Activated T-cell treated with anti-CD3 and anti-CD28 coated beads for 48 hours (primary cell): ENCODE results near the gene MVB12B.
A peak's percentile ranks its signal among the peaks of the same experiment; 100 is the strongest.

Source experiments
- DNase-seq: peaks from one replicate; pipeline ENCODE4 v3.0.0-alpha.2; 2020; ENCODE audit warnings: low read depth

MVB12B gene

GRCh38 chr9:126520453-126520852, 193.8 kb downstream of the MVB12B start:
- DNase-seq: no peak

- DNase-seq: no peak
These were observed 194.5 kb downstream of the MVB12B start for GRCh38 chr9:126521089-126521488.

DNA sequence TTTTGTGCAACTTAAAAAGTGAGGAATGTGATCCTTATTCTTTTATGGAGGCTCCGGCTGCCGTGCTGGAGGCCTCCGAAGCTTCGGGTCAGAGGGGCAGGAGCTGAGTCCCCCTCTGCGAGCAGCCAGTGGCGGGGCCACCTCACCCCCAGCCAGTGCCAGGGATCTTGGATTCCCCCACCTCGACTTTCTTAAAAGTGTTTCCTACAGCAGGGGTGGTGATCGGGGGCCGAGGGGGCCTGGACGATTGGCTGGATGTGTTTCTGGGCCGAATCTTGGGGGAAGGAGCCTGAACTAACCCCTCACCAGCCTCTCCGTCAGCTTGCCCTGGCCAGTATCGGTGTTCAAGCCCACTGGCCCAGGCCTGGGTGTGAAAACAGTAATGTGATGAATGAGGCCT, 194.9 kb downstream of the MVB12B start:
- no peak for DNase-seq

DNA sequence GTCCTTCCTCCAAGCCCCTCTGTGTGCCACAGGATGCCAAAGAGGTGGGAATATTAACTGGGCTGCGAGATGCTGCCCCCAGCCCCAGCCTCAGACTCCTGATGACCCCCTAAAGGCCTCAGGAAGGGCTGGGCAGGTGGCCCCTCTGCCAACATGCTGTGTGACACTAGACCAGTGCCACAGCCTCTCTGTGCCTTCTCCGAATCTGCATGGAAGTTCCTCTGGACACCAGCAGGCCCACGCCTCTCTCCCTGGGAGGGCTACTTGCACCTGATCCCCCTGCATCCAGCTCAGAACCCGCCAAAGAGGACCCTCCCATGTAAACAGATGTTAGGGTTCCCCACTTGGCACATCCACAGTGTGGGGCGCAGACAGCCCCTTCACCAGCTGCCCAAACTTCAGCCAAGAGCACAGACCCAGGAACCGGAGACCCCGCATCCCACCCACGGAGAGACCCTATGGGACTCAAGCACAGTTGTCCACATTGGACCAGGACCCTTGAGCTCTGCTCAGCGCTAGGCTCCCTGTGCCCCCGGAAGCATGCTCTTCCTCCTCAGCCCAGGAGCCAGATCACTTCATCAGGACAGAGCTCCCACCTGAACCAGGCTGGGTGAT, 195.5 kb downstream of the MVB12B start:
- no peak for DNase-seq

DNA sequence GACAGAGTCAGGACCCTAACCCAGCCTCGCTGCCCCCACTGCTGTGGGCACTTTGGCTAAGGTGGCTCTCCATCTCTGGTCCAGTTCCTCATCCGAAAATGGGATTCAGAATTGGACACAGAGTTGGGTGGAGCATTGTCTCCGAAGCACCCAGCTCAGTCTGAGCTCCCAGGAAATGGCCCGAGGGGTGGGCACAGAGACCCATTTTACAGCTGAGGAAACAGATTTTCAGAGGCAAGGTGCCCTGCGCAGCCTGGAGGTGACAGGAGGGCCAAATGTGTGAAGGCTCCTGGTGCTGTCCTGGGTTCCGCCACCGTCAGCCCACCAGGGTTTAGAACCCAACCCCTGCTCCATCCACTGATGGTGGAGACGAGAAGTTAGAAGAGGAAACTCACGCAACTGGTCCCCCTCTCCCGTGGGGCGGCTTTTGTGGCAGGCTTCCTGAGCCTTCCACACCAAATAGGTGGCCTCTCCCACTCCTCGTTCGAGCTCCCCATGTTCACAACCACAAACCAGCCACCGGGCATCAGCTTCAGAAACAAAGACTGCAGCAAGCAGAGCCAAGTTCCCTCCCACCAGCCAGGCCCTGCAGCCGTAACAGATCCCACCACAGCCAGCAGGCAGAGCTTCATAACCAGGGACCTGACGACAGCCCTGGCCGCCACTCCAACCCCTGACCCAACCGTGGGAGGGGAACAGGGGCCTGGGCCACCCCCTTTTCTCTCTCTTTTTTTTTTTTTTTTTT, 196.2 kb downstream of the MVB12B start:
- DNase-seq: no peak

GRCh38 chr9:126523611-126524111, 197.0 kb downstream of the MVB12B start:
- DNase-seq: peak; percentile 35

DNA sequence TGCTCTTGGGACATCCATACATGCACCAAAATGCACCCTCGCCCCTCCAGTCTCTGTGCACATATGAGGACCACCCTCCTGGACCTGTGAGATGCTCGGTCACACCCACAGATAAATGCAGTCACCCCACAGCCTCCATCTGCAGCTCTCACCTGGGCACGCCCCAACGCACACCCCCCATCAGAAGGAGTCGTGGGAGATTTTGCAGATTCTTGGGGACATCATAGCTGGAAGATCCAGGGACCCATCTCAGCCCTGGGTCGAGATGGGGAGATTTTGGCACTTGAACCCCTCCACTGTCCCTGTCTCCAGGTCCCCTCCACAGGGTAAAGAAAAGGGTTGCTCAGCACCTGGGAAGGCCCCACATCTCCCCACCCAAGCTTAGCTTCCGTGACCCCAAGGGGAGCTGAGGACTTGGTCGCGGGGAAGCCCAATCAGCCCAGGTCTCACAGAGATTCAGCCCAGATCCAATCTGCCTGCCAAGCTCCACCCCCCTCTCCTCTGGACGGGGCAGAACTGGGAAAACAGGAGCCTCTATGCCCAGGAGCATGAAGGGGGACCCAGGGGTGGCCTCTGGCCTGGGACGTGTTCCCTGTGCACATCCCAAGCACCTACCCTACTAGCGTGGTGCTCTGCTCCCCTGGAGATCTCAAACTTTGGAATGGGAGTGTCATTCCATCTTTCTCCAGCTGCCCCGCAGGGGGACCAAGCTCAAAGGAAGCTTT, 197.9 kb downstream of the MVB12B start:
- no peak for DNase-seq

GRCh38 chr9:126526218-126527108, 199.8 kb downstream of the MVB12B start:
- no peak for DNase-seq

GRCh38 chr9:126527109-126527825, 200.6 kb downstream of the MVB12B start:
- DNase-seq: no peak

DNA sequence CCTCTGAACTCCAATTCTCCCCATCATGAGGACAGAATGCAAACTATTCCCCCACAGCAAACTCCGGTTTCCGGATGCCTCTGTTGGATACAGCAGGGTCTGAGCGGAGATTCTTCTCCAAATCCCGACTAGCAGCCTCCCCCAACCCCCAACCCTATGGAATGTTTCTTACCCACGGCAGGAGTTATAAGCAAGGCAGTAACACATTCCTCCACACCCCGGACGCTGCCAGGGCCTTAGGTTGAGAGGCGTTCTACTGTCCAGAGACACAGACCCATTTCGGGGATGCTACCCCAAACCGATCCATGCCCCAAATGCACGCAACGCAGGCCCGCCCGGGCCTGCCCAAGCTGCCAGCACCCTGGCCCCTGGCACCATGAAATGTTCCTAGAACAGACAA, 201.5 kb downstream of the MVB12B start:
- no peak for DNase-seq

DNA sequence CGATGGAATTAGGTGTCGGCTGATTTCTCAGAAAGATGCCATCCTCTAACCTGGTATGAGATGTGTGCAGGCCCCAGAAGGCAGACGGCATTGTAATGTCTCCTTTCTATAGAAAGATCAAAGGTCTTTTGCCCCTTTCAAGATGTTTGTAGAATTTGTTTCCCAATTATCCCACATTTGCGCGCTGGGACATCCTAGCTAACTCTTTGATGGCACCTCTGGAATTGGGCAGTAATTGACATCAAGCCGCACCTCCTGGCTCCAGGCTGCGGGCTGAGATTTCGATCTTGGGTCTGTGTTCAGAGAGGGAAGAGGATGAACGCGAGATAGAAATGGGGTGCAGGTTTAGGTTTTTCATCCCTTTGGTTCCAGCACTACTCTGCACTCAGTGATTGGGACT, 202.3 kb downstream of the MVB12B start:
- no peak for DNase-seq

GRCh38 chr9:126531035-126531571, 204.5 kb downstream of the MVB12B start:
- no peak for DNase-seq

GRCh38 chr9:126531591-126531990, 205.0 kb downstream of the MVB12B start:
- DNase-seq: no peak

GRCh38 chr9:126532019-126532462, 205.4 kb downstream of the MVB12B start:
- DNase-seq: no peak

DNA sequence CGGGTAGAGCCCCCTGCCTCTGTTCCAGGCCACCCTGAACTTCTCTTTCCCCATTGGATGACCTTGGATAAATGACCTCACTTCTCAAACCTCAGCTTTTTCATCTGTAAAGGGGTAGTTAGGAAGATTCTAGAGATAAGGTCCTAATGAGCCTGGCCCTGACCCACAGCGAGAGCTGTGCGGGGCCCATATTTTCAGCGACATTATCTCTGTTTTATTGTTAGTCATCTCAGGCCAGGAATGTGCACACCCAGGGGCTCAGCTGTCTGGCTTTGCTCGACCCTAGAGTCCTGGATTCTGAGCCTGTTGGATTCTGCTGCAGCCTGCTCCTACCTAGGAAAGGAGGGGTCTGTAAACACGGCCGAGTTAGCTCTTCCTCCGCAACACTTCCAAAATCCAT, 205.9 kb downstream of the MVB12B start:
- no peak for DNase-seq

- DNase-seq: no peak
These were observed 206.6 kb downstream of the MVB12B start for GRCh38 chr9:126532951-126533925.

- no peak for DNase-seq
These were observed 207.3 kb downstream of the MVB12B start for GRCh38 chr9:126533926-126534310.

- DNase-seq: no peak
These were observed 208.0 kb downstream of the MVB12B start for GRCh38 chr9:126534431-126535186.

- no peak for DNase-seq
These were observed 209.5 kb downstream of the MVB12B start for GRCh38 chr9:126536131-126536530.
